Renal cortex interstitium (tissue), 11 donors: ENCODE results near the gene EPS15. TPM values are rescaled to one million over a fixed set of nuclear protein-coding genes. Genes with fewer than 3 reads are reported as not detected.
"Not testable (repeated sequence)": the region's sequence is repeated elsewhere in the genome, so short reads cannot be mapped to it uniquely, and the experiment has no call there.

Source experiments
- DNase-seq, 11 donors: peaks; one replicate each; pipeline ENCODE4 v3.0.0-alpha.2; 2013; ENCODE audit warnings: low read depth in 9 of 11, low spot score in 4 of 11; ENCODE audit errors: extremely low read depth in 1 of 11
- polyA plus RNA-seq, 3 donors: library from polyadenylated mRNA; unstranded; fragments of 120-200 nt; gene quantifications; one replicate each; pipeline ENCODE4 v1.2.1, GENCODE V29; 2013; ENCODE audit not compliant: insufficient read length in 3 of 3

The EPS15 gene
- polyA plus RNA-seq, 3 donors = 38.0 to 46.0 (median 44.6) TPM

DNA sequence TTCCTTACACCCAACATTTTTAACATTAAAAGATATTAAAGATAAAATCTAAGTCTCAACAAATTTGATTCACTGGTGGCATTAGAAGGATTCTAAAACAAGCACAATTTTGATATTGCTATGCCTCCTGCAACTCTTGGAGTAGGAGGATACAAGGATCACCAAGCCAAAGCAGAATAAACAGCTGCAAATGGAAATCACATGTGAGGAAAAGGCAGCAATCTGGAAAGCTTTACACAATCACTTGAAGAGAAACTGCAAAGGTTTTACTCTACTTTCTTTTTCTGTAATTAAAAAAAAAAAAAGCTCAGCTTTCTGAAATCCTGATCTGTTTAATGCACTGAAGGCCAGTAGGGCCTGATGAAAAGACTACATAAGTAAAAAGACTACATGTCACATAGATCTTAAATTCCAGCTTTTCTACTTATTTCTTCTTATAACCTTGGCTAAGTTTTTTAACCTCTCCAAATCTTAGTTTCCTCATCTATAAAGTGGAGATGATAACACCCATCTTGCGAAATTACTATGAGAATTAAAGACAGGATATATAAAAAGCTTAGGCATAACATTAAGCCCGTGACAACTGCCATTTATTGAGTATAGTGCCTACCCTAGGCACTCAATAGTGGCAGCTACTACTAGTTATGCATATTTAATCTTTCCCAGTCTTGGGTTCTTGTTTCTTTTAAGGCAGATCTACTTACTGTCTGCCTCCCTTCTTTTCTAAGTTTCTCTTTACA lies 73.5 kb downstream of the EPS15 start:
- no peak for DNase-seq

DNA sequence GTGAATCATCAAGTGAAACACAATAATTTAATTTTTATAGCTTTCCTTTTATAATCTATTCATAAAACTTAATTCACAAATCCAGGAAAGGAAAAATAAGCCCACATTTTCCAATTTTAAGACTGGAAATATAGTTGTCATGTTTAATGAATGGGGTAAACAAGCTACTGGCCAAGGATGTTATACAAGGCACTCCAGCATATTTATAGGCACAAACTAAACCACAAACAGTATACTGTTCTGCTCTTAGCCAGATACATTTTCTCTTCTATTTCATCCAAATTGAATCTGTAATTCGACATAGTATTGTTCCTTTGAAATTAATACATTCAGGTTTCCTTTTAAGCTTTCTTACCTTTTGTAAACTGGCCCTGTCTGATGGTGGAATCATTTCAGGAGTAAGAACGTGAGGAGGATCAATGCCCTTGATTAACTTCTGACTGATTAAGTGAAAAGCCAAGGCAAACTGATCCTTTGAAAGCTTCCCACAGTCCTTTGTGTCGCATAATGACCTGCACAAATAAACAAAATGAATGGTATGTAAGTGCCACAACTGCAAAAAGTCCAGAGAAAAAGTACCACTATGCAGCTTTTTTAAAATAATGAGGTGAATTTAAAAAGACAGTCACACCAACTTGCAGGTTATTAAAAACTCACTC lies 74.4 kb downstream of the EPS15 start:
- DNase-seq = no peak

DNA sequence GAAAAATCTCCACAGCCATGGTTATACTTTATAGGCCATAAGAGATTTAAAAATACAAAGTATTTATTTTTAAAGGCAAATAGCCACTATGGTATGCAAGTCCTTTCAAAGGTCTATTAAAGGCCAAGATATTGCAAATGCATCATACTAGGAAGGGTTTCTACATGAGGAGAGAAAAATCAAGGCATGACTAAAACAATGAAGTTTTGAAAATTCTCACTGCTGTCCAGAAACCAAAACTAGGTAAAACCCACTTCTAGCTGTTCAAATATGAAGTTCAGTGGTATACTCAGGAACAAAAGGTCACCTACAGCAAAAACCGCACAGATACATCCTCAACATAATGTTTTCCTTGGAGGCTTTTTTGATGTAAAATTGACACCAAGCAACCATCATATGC lies 75.0 kb downstream of the EPS15 start:
- DNase-seq = no peak

DNA sequence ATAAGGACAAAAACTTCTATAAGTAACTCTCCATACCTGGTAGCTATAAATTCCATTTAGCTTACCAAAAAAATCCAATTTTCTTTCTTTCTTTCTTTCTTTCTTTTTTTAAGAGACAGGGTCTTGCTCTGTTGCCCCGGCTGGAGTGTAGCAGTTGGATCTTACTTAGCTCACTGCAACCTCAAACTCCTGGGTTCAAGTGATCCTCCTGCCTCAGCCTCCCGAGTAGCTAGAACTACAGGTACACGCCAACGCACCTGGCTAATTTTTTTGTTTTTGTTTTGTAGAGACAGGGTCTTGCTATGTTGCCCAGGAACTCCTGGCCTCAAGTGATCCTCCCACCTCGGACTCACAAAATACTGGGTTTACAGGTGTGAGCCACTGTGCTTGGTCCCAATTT lies 75.5 kb downstream of the EPS15 start:
- DNase-seq = no peak

DNA sequence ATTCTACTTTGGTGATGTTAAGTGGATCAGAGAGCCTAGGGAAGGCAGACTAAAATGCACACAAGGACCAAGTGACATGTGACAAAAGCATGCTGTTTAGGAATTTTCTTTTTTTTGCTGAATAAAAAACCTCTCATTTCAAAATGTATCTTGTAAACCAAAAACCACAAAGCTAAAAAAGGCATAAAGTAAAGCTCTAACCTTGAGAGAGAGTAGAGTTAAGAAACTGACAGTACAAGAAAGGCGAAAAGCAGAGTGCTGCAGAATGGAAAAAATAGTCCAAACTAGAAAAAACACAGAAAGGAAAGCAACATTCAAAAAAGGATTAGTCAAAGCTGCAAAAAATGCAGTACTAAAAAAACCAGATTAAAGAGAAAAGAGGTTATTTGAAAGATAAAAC lies 76.5 kb downstream of the EPS15 start:
- no peak for DNase-seq

DNA sequence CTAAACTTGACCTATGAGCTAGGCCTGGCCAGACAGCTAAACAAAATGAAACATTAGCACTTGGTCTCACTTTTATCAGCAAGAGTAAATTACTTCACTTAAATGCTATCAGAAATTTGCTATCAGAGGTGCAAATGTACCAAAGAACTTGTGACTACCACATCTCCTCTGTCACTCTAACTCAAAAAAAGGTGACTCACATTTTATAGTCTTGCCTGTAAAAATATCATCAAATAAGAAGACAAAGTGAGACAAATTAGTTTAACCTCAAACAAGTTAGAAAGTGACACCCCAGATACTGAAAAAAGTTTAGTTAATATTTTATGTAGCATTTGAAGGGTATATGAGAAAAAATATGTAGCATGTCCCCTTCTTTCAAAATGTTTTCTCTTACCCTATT lies 76.9 kb downstream of the EPS15 start:
- no peak for DNase-seq

DNA sequence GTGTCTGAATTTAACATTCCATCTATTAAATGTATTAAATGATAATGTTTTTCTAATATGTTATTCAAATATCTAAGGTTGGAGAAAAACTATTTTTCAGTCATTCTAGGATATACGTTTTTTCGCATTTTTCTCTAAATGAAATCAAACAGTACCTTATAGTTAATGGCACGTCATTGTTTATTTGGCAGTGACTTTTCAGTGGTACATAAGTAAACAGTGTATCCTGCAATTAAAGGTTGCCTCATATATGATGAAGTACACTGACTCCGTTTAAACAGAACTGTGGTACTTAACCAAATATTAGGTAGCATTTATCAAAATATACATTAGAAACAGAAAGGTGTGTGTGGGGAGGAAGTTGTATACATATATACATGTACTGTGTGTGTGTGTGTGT lies 79.2 kb downstream of the EPS15 start:
- DNase-seq = no peak

DNA sequence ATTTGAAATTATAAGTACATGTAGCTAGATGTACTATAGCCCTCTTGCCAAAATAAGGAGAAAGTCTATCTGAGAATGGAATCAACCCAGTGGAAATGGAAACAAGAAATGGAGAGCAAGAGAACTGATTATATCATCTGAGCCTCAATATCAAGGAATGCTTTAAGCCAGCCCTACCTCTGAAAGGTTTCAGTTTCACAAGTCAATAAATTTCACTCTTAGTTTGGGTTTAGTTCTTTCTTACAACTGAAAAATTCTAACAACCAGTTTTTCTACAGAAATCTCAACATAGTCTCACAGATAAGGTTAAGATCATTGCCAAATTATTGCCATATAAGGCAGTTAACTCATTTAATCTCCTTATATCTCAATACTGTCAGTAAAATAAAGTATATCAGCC lies 80.0 kb downstream of the EPS15 start:
- no peak for DNase-seq

DNA sequence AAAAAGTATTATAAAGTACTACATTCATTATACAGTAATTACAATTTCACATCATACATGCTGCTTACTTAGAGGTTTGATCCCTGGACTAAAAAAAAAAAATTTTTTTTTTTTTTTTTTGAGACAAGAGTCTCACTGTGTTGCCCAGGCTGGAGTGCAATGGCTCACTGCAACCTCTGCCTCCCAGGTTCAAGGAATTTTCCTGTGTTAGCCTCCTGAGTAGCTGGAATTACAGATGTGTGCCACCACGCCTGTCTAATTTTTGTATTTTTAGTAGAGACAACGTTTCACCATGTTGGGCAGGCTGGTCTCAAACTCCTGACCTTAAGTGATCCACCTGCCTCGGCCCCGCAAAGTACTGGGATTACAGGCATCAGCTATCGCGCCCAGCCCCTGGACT lies 81.7 kb downstream of the EPS15 start:
- DNase-seq = not testable (repeated sequence)

DNA sequence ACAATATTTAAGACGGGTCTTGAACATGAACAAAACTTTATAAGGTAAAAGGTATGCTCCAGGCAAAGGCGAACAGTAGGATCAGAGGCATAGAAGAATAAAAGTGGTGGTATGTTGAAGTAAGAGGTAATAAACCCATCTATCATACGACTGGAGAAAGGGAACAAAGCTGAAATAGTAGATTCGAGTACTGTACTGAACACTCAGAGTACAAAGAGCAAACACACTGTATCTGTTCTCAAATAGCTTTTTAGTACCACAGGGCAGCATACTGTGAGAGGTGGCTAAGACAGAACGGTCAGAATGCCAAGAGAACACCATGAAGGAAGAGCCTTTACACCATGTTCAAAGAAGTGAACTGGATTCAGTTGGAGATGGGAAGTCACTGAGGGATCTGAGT lies 83.2 kb downstream of the EPS15 start:
- no peak for DNase-seq

DNA sequence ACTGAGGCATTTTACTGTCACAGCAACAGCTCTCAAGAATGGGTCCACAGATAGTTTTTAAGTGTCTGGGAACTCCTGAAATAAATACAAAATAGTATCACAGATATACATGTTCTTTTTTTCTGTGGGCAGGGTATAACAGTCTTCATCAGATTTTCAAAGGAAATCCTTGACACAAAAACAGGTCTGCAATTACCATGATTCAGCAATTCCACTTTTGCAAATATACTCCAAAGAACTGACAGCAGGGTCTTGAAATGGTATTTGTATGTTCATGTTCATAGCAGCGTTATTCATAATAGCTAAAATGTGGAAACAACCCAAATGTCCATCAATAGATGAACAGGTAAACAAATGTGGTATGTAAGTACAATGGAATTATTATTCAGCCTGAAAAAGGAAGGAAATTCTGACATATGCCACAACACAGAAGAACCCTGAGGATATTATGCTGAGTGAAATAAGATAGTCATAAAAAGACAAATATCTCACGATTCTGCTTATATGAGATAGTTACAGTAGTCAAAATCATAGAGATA lies 85.0 kb downstream of the EPS15 start:
- no peak for DNase-seq

DNA sequence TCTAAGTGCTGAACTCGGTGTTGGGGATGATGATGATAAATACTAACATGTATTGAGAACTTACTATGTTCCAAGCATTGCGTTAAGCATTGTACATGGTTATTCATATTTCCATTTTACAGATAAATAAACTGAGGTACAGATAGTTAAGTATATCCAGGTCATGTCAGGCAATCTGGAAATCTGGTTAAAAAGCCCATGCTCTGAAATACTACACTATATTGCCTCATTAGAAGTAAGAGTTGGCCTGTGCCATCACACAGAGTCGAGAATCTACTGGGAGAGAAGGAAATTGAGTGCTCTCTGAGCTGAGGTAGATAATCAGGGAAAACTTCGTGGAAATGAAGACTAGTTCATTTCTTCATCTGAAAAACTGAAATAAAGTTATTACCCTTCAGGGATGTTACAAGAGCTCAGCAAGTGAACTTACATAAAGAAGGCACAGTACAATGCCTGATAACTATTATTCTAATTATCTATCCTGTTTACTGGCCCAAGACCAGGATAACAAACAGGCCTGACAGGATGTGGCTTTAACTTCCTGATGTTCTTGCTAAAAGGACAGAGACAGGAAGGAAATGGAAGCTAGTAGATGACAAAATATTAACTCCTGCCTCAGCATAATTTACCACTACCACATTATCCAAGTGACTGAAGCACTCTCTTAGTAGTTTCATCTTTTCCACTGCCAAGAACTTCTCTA lies 85.6 kb downstream of the EPS15 start:
- no peak for DNase-seq

DNA sequence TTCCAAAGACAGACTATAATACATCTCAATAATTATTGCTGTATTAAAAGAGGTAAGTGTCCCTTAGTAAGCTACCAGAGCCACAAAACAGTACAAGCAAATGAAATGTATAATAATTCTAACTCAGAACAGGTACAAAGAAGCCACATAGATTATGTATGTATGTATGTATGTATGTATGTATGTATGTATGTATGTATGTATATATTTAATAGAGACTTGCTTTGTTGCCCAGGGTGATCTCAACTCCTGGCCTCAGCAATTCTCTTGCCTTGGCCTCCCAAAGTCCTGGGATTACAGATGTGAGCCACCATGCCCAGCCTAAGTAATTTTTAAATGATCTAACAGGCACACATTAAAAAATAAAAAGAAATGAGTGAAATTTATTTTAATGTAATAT lies 86.9 kb downstream of the EPS15 start:
- DNase-seq = no peak

DNA sequence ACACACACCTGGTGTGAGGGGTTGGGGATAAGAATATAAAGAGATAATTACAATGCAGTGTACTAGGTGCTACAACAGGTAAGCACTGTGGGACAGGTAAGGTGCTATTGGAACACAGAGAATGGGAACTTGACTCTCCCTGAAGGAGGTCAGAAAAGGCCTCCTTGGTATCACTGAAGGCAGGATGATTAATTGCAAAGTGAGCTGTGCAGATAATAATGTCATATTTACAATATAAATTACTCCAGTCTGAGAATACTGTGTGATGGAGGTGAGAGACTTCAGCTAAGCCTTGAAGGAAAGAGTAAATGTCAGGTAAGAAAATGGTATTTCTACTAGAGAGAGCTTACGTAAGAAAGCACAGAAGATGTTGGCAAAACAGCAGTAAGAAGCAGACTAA lies 91.6 kb downstream of the EPS15 start:
- DNase-seq = no peak

DNA sequence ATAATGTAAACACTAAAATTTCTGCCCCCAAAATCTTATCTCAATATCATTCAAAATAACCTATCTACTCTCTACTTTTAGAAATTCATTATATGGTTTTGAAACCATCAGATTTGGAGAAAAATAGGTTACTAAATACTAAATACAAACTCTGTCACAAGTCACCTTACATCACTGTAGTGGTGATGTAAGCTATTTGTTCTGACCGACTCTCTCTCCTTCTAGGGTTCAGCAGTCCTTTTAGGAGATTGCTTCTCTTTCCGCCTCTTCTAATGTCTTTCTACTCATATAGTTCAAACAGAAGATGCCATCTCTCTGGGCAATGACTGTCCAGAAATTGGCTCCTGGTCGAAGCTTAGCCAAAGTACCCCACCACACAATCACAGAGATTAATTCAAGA lies 93.1 kb downstream of the EPS15 start:
- DNase-seq = no peak

DNA sequence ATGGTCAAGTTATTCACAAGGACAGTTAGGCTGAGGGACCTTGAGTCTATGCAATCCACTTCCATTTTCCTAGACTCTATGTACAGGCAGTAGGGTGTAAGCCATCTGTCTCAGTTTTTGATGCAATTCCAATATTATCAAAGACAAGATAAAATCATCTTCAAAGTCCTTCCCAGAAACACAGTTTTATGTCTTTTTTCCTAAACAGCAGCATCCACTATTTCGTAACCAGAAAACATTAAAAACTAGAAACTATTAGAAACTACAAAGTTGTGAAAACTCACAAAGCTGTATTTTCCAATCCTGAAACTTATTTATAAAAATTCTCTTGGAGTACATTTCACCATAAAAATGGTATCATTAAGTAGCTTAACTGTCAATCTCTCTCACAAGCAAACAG lies 93.8 kb downstream of the EPS15 start:
- no peak for DNase-seq

DNA sequence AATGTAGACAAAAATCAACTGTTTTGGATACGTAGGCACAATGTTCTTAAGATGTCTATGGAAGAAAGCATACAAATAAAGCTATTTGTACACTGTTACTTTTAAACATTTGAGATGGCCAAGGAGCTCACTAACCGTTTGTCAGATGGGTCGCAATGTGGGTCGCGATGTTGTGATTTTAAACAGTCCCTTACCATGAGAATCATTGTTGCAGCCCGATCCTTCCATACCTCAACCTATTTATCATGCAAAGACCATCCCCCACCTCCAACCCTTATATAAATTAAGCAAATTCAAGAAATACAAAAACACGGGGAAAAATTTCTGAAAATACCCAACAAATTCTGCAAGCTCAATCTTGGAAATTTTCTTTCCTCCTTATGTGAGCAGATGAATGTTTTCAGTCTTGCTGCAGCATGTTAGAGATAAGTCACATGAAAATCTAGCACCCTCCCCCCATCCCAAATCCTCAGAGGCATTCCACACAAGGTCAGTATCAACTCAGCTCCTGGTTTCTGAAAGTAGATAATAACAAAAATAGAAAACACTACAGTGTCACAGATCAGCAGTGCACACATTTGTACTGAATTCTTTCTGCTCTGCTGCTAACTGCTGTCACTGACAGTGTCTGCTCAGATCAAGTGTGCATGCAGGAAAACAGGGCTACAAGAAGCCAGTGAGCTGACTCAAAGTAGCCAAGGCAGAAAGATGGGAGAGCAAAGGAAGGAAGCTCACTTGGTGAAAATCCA lies 95.8 kb downstream of the EPS15 start:
- DNase-seq = no peak

DNA sequence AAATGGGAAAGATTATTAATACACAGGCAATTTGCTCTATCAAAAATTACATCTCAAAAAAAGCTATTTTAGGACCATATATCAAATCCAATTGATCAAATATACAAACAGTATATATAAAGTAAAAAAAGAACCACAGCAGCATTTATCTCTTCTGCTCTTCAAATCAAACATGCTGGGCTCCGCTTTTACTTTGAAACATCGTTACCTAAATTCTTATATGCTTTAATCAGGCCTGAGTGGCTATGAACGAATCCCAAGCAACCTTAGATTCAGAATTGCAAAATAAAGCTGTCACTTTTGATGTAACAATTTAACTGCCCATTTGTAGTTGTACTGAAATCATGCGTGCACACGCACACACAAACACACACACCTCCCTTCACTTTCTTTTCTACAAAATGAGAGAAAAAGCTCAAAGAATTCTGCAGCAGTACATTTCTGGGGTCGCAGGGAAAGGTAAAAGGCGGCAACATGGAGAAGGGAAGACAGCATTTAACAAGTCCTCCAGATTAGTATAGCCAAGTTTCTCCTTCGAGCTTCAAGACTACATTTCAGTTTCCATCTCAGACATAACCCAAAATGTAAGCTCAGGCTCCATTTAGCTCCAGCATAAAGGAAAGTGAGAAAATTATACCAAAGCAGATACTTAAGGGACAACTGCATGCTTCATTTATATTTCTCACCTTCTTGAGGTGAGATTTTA lies 96.5 kb downstream of the EPS15 start:
- DNase-seq = no peak

DNA sequence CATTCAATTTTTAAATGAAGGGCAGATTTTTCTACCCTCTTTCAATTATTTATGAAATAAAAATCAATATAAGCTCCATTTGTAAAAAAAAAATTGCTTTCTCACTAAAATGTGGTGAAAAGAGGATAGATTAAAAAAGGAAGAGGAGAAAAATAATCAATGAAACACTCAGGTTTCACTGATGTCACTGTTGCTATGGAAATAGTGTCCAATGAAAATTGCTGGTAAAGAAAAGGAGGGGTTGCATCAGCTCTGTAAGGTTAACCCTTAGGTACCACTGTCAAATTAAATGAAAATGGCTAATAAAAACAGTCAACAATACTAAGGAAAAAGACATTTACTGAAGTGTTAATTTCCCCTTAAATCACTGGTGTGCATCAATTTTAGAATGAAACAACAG lies 97.1 kb downstream of the EPS15 start:
- peak; percentile 33 to 71 (median 52) for DNase-seq
